ENCODE data around the gene ARHGAP12. TPM values are rescaled to one million over a fixed set of nuclear protein-coding genes. Genes with fewer than 3 reads are reported as not detected.

ARHGAP12 gene
- polyA plus RNA-seq, 1 donor from 2014 or later: 62.6 TPM

DNA sequence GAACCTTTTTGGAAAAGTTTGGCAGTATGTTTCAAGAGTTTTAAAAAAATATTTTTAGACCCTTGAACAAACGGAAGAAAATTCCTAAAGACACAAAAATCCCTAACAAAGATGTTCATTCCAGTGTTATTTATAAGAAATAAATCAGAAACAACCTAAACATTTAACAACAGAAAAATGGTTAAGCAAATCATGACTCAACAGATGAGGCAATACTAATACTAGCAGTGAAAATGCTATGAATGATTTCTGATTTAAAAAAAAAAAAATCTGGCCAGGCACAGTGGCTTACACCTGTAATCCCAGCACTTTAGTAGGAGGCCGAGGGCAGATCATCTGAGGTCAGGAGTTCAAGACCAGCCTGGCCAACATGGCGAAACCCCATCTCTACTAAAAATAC, 61.0 kb downstream of the ARHGAP12 start:
- H3K4me2 ChIP-seq (ENCODE audit: low read length): no peak overlapping the region
- no peak overlapping the region for H3K27ac ChIP-seq (ENCODE audit: low read length)
- no peaks in the 10 kb centered on the region for H3K9me3 ChIP-seq (ENCODE audit: low read length)
- H3K36me3 ChIP-seq (ENCODE audit: insufficient read depth, low read length): no peaks in the 10 kb centered on the region
- TF ChIP-seq MXI1 (conservative IDR thresholded peaks at IDR 0.05; ENCODE audit: poor library complexity, severe bottlenecking) (no peak), TAF1 (IDR thresholded peaks at IDR 0.05; ENCODE audit: low read depth) (no peak), CTCF (IDR thresholded peaks at IDR 0.05; ENCODE audit: poor library complexity, severe bottlenecking) (no peak), POLR2AphosphoS5 (IDR thresholded peaks at IDR 0.05) (no peak), SMC3 (conservative IDR thresholded peaks at IDR 0.05; ENCODE audit: poor library complexity) (no peak), REST (IDR thresholded peaks at IDR 0.05; ENCODE audit: borderline replicate concordance) (no peak), EZH2 (IDR thresholded peaks at IDR 0.05; ENCODE audit: borderline replicate concordance, insufficient read depth, low read length, poor library complexity, severe bottlenecking) (no peak), EP300 (conservative IDR thresholded peaks at IDR 0.05; ENCODE audit: poor library complexity, severe bottlenecking) (no peak), RAD21 (conservative IDR thresholded peaks at IDR 0.05) (no peak)
- H2AFZ ChIP-seq (ENCODE audit: low read depth, low read length): no peak overlapping the region
- H3K9me2 ChIP-seq (ENCODE audit: insufficient read depth, low read length): no peaks in the 10 kb centered on the region
- H3F3A ChIP-seq (ENCODE audit: insufficient read depth, low read length, poor library complexity, severe bottlenecking): no peaks in the 10 kb centered on the region
- H3K27me3 ChIP-seq (ENCODE audit: insufficient read depth, low read depth, low read length): no peaks in the 10 kb centered on the region
- no peaks in the 10 kb centered on the region for H4K20me1 ChIP-seq (ENCODE audit: insufficient read depth)
- no peak overlapping the region for H3K4me3 ChIP-seq (ENCODE audit: low read length)
- no peak overlapping the region for H3K9ac ChIP-seq (ENCODE audit: low read length)
- H3K79me2 ChIP-seq (replicated peaks; ENCODE audit: insufficient read depth, low read length): peaks cover 23% of the 10 kb centered on the region

DNA sequence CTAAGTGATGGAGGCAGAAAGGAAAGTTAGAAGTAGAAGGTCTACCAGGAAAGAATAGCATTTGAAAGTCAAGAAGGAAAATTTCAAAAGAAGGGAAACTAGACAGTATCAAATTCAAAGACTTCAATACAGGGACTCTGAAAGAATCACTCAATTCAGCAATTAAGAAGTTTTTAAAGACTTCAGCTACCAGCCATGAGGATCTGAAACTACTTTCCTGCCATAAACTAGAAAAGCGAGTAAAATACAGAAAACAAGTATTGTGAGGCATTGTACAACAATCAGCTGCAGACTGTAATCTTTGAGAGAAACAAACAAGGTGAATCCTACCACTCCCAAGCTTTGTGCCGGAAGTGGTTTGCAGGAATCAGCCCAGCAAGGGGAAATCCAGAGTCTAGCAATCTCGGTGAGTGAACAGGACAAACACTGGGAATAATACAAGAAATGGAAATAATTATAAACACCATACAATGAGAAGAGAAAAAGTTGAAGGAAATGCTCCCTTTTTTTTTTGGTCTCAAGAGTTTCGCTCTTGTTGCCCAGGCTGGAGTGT, 62.4 kb downstream of the ARHGAP12 start:
- no peak overlapping the region for H3K9ac ChIP-seq (ENCODE audit: low read length)
- no peaks in the 10 kb centered on the region for H4K20me1 ChIP-seq (ENCODE audit: insufficient read depth)
- no peak overlapping the region for H3K27ac ChIP-seq (ENCODE audit: low read length)
- no peak overlapping the region for H2AFZ ChIP-seq (ENCODE audit: low read depth, low read length)
- no peak overlapping the region for H3K4me3 ChIP-seq (ENCODE audit: low read length)
- no peaks in the 10 kb centered on the region for H3K9me2 ChIP-seq (ENCODE audit: insufficient read depth, low read length)
- H3K79me2 ChIP-seq (replicated peaks; ENCODE audit: insufficient read depth, low read length): peaks cover 16% of the 10 kb centered on the region
- no peak overlapping the region for H3K4me2 ChIP-seq (ENCODE audit: low read length)
- no peaks in the 10 kb centered on the region for H3K9me3 ChIP-seq (ENCODE audit: low read length)
- no peaks in the 10 kb centered on the region for H3K36me3 ChIP-seq (ENCODE audit: insufficient read depth, low read length)
- no peaks in the 10 kb centered on the region for H3K27me3 ChIP-seq (ENCODE audit: insufficient read depth, low read depth, low read length)
- TF ChIP-seq CTCF (IDR thresholded peaks at IDR 0.05; ENCODE audit: poor library complexity, severe bottlenecking): no peak
- no peak for TF ChIP-seq RAD21 (conservative IDR thresholded peaks at IDR 0.05)
- no peak for TF ChIP-seq EZH2 (IDR thresholded peaks at IDR 0.05; ENCODE audit: borderline replicate concordance, insufficient read depth, low read length, poor library complexity, severe bottlenecking)
- no peak for TF ChIP-seq TAF1 (IDR thresholded peaks at IDR 0.05; ENCODE audit: low read depth)
- TF ChIP-seq POLR2AphosphoS5 (IDR thresholded peaks at IDR 0.05): no peak
- no peak for TF ChIP-seq EP300 (conservative IDR thresholded peaks at IDR 0.05; ENCODE audit: poor library complexity, severe bottlenecking)
- TF ChIP-seq REST (IDR thresholded peaks at IDR 0.05; ENCODE audit: borderline replicate concordance): no peak
- no peaks in the 10 kb centered on the region for H3F3A ChIP-seq (ENCODE audit: insufficient read depth, low read length, poor library complexity, severe bottlenecking)

All from neural cell (in vitro differentiated cells).